ENCODE results near the gene NPAS1. TPM values are rescaled to one million over a fixed set of nuclear protein-coding genes. Genes with fewer than 3 reads are reported as not detected.

The NPAS1 gene
- total and polyA plus RNA-seq, 7 donors, result 0.04 to 0.23 (median 0.18) TPM; not detected in 3

DNA sequence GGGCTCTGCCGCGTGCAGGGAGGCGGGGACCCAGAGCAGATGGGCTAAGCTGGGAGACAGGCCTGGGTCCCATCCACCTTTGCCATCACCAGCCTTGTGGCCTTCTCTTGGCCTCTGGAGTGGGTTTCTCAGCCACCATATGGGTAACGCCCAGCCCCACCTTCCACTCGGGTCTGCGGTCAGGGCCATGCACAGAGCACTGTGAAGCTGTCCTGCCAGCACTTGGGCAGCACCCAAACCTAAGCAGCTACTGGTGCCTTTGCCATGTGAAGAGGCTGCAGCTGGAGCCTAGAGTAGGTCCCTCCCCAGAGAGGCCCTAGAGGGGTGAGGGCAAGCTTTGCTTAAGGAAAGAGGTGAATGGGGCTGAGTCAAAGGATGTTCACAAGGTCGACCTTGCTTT lies 24.1 kb upstream of the NPAS1 start:
- H3K36me3 ChIP-seq (ENCODE audit: insufficient read depth in 1 of 2, low read depth in 1 of 2), result peaks cover 0 to 34% of the 10 kb centered on the region in 2 donors
- intact Hi-C loops (cut with DNase I), result loop anchor here in 1 of 2 donors (10.0 kb wide), 1 partner anchor 241 kb away; no protein-coding TSS in a partner anchor
- no peak overlapping the region for H3K27ac ChIP-seq
- 84 to 88% (median 86%) methylated on average over 7 of the region's 7 CpGs for WGBS, 3 donors
- DNase-seq (no peak), ATAC-seq (no peak)
- peaks cover 20% of the 10 kb centered on the region for H3K4me1 ChIP-seq
- H3K4me3 ChIP-seq, result no peak overlapping the region
- H3K9me3 ChIP-seq, result no peaks in the 10 kb centered on the region
- TF ChIP-seq, protein P1, sequence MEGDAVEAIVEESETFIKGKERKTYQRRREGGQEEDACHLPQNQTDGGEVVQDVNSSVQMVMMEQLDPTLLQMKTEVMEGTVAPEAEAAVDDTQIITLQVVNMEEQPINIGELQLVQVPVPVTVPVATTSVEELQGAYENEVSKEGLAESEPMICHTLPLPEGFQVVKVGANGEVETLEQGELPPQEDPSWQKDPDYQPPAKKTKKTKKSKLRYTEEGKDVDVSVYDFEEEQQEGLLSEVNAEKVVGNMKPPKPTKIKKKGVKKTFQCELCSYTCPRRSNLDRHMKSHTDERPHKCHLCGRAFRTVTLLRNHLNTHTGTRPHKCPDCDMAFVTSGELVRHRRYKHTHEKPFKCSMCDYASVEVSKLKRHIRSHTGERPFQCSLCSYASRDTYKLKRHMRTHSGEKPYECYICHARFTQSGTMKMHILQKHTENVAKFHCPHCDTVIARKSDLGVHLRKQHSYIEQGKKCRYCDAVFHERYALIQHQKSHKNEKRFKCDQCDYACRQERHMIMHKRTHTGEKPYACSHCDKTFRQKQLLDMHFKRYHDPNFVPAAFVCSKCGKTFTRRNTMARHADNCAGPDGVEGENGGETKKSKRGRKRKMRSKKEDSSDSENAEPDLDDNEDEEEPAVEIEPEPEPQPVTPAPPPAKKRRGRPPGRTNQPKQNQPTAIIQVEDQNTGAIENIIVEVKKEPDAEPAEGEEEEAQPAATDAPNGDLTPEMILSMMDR (IDR thresholded peaks at IDR 0.05), result no peak
- H3K27me3 ChIP-seq (ENCODE audit: insufficient read depth in 3 of 3, low read length in 2 of 3), result no peaks in the 10 kb centered on the region

DNA sequence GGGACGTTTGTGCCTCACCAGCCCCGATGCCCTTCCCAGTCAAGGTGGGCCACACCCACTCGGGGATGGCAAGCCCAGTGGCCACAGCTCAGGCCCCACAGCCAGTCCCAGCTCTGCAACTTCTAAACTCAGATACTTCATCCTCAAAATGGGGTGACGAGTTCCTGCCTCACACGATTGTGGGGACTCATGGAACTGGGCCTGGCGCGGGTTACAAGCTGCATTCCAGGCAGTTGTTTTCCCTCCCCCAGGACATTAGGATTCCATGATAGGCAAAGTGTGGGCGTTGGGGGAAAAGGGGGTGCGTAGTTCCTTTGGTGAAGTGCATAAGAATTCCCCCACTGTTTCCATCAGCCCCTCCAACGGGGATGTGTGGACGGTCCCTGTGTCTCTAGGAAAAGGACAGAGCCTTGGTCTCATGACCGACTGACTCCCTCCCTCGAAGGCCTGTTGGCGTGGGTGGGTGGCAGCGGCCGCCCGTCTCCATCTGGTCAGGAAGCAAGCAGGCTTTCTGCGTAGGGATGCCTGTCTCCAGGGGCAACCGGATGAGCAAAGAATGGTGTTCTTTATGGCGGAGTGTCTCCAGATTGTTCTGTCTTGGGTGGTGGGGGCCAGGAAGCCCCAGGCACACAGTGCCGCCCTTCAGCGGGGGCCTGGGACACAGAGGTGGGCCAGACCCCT lies 21.1 kb upstream of the NPAS1 start:
- H3K4me1 ChIP-seq, result peaks cover 8% of the 10 kb centered on the region
- 89 to 92% (median 91%) methylated on average over 21 to 22 of the region's 22 CpGs for WGBS, 3 donors
- H3K27ac ChIP-seq, result no peak overlapping the region
- no peak for ATAC-seq
- H3K36me3 ChIP-seq (ENCODE audit: insufficient read depth in 1 of 2, low read depth in 1 of 2), result peaks cover 3 to 47% of the 10 kb centered on the region in 2 donors
- no peak overlapping the region for H3K4me3 ChIP-seq
- intact Hi-C loops (cut with DNase I), result loop anchor here in 1 of 2 donors (10.0 kb wide), 1 partner anchor 244 kb away; no protein-coding TSS in a partner anchor
- TF ChIP-seq, protein P1 (IDR thresholded peaks at IDR 0.05), result no peak
- no peak for DNase-seq
- no peaks in the 10 kb centered on the region for H3K9me3 ChIP-seq
- no peaks in the 10 kb centered on the region for H3K27me3 ChIP-seq (ENCODE audit: insufficient read depth in 3 of 3, low read length in 2 of 3)

DNA sequence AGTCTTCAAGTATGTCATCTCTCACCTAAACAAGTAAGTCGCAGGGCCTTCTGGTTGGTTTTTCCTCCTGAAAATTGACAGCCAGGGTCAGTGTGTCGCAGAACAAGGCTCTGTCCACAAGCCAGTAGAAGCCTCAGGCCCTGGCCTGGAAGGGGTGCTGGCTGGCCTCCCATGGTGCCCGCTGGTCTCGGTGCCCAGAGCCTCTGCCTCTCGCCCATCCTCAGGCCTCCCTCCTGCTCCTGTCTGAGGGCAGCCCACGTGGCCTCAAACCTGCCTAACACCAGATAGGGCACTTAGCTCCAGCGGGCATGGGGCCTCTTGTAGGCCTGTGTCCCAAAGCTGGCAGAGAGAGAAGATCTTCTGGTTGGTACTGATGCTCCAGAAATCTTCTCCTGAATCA lies 20.3 kb upstream of the NPAS1 start:
- TF ChIP-seq, protein P1 (IDR thresholded peaks at IDR 0.05), result no peak
- Histone ChIP-seq H3K4me1 (peaks cover 15% of the 10 kb centered on the region), H3K9me3 (no peaks in the 10 kb centered on the region), H3K4me3 (no peak overlapping the region), H3K27ac (no peak overlapping the region), H3K36me3 (ENCODE audit: insufficient read depth in 1 of 2, low read depth in 1 of 2) (peaks cover 3 to 47% of the 10 kb centered on the region in 2 donors), H3K27me3 (ENCODE audit: insufficient read depth in 3 of 3, low read length in 2 of 3) (peaks cover 0 to 3% (median 0%) of the 10 kb centered on the region in 3 donors)
- WGBS, 3 donors, result 87 to 94% (median 89%) methylated on average over 7 of the region's 7 CpGs
- DNase-seq (no peak), ATAC-seq (no peak)
- intact Hi-C loops (cut with DNase I), result loop anchor here in 1 of 2 donors (10.0 kb wide), 1 partner anchor 245 kb away; no protein-coding TSS in a partner anchor

DNA sequence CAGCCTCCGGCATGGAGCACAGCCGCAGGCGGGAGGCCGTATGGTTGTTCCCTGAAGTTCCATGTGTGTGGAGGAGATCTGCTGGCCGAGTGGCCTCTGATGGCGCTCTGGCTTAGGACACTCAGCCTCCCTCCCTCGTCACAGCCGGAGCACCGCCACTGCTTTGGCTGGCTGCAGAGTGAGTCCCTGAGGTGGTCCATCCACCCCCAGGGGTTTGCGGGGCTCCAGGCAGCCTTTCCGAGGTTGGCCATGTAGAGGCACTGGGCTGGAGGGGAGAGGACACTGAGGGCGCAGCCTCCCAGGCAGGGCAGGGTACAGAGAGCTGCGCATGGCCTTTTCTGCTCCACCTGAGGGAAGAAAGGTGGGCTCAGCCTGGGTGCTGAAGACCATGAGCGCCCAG lies 19.8 kb upstream of the NPAS1 start:
- DNase-seq (no peak), ATAC-seq (no peak)
- Histone ChIP-seq H3K27me3 (ENCODE audit: insufficient read depth in 3 of 3, low read length in 2 of 3) (peaks cover 0 to 3% (median 0%) of the 10 kb centered on the region in 3 donors), H3K4me3 (no peak overlapping the region), H3K9me3 (no peaks in the 10 kb centered on the region), H3K27ac (no peak overlapping the region), H3K4me1 (peaks cover 16% of the 10 kb centered on the region), H3K36me3 (ENCODE audit: insufficient read depth in 1 of 2, low read depth in 1 of 2) (peaks cover 3 to 47% of the 10 kb centered on the region in 2 donors)
- TF ChIP-seq, protein P1 (IDR thresholded peaks at IDR 0.05), result no peak
- intact Hi-C loops (cut with DNase I), result loop anchor here in 1 of 2 donors (10.0 kb wide), 1 partner anchor 245 kb away; no protein-coding TSS in a partner anchor
- WGBS, 3 donors, result 90 to 92% (median 92%) methylated on average over 14 of the region's 14 CpGs

Data from psoas muscle (tissue), 8 donors.